Kidney capillary endothelial cell (primary cell): ENCODE measurements around the gene HBG1.

Experiments used
- DNase-seq: peaks from one replicate; pipeline ENCODE4 v3.0.0-alpha.2; 2018; ENCODE audit warnings: low spot score

The HBG1 gene

GRCh38 chr11:5226732-5227310 lies 22.8 kb downstream of the HBG1 start, which contains the start of gene HBB:
HBB (minus strand) TSS chr11:5227071; CDS start chr11:5227021, 50 bp downstream.
- DNase-seq = no peak

GRCh38 chr11:5225480-5225871 lies 24.2 kb downstream of the HBG1 start:
- DNase-seq = no peak

- DNase-seq = no peak
These were observed 24.8 kb downstream of the HBG1 start for GRCh38 chr11:5224538-5225479.

- no peak for DNase-seq
These were observed 26.0 kb downstream of the HBG1 start for GRCh38 chr11:5223686-5224085.

- DNase-seq = no peak
These were observed 26.5 kb downstream of the HBG1 start for GRCh38 chr11:5223146-5223545.

GRCh38 chr11:5210376-5210885 lies 39.2 kb downstream of the HBG1 start:
- no peak for DNase-seq

- peak; percentile 48 for DNase-seq
These were observed 44.9 kb downstream of the HBG1 start for GRCh38 chr11:5204787-5205186.

- DNase-seq = no peak
These were observed 46.3 kb downstream of the HBG1 start for GRCh38 chr11:5203366-5203765.

- DNase-seq = no peak
These were observed 49.1 kb downstream of the HBG1 start, which contains the start of gene OR51V1 for GRCh38 chr11:5200582-5200981. OR51V1 (minus strand) TSS chr11:5200682; CDS start chr11:5200682, 0 bp downstream.

GRCh38 chr11:5198285-5198684 lies 51.4 kb downstream of the HBG1 start:
- DNase-seq = no peak
